Cerebellar cortex (tissue), 1 donor: ENCODE measurements around the gene TOP2A.
A peak's percentile ranks its signal among the peaks of the same experiment; 100 is the strongest.

Source experiments
- DNase-seq: peaks from one replicate; pipeline ENCODE4 v3.0.0-alpha.2; 2015; ENCODE audit warnings: low spot score

Gene TOP2A

DNA sequence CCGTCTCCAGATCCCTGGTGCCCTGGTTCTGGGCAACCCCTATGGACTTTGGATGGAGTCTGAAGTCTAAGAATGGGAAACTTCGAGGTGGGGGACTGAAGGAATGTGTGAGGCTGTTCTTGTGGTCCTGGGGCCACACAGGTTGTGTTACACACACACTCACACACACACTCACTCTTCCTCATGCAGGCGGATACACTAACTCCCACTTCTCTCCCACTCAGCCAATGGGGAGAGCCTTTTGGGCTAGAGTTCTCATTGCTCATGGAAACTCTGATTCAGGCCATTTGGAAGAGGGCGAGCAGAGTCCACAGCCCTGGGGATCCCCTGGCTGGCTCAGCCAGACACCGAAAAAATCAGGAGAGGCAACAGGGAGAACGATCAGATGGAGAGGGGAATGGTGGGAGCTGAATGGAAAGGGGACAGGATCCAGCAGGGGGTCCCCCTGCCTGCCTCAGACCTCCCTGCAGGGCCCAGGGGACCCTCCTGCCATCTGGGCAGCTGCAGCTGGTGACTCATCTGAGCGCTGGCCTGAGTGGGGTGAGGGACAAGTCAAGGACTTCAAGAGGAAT lies 34.6 kb upstream of the TOP2A start:
- DNase-seq: no peak

- no peak for DNase-seq
Observed at GRCh38 chr17:40451420-40451819, 33.7 kb upstream of the TOP2A start.

- DNase-seq: peak; percentile 37
Observed at GRCh38 chr17:40450175-40450574, 32.5 kb upstream of the TOP2A start.

- DNase-seq: no peak
Observed at GRCh38 chr17:40448639-40449261, 31.1 kb upstream of the TOP2A start.

DNA sequence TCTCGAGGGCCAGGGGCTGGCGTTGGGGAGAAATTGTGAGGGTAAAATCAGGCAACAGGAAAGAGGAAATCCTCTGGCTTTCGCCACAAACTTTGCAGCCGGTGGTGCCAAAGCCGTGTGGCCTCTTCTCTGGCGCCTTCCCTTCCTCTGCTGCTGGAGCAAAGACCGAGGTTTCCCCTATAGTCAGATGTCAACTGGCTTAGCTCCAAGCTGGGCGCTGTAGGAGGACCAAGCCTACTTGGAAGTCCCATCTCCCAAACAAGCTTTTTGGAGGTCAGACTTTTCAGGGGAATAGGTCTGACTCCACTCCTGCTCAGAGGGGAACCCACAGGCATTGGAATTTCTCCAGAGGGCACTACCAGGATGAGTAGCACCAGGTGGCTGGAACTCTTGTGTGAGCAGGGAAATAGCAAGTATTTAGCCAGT lies 30.5 kb upstream of the TOP2A start:
- DNase-seq: no peak

- no peak for DNase-seq
Observed at GRCh38 chr17:40447806-40448205, 30.1 kb upstream of the TOP2A start.

GRCh38 chr17:40447148-40447644 lies 29.5 kb upstream of the TOP2A start:
- no peak for DNase-seq

DNA sequence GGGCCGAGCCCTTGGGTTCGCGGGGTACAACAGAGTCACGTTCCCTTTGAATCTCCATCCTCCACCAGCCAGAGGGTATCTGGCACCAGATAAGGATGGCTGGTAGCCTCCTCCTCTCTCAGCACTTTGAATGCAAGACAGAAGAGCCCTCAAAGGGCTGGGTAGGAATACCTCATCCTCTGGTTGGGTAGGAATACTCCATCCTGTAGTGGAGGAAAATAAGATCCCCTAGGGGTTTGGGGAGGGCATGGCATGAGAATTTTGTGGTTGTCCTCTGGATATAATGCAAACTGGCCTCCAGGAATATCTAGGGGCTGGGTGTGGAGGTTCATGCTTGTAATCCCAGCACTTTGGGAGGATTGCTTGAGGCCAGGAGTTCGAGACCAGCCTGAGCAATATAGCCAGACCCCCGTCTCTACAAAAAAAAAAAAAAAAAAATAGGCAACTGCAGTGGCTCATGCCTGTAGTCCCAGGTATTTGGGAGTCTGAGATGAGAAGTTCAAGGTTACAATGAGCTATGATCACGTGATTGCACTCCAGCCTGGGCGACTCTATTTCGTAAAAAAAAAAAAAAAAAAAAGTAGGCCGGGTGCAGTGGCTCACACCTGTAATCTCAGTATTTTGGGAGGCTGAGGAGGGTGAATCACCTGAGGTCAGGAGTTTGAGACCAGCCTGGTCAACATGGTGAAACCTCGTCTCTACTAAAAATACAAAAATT lies 28.2 kb upstream of the TOP2A start:
- no peak for DNase-seq

DNA sequence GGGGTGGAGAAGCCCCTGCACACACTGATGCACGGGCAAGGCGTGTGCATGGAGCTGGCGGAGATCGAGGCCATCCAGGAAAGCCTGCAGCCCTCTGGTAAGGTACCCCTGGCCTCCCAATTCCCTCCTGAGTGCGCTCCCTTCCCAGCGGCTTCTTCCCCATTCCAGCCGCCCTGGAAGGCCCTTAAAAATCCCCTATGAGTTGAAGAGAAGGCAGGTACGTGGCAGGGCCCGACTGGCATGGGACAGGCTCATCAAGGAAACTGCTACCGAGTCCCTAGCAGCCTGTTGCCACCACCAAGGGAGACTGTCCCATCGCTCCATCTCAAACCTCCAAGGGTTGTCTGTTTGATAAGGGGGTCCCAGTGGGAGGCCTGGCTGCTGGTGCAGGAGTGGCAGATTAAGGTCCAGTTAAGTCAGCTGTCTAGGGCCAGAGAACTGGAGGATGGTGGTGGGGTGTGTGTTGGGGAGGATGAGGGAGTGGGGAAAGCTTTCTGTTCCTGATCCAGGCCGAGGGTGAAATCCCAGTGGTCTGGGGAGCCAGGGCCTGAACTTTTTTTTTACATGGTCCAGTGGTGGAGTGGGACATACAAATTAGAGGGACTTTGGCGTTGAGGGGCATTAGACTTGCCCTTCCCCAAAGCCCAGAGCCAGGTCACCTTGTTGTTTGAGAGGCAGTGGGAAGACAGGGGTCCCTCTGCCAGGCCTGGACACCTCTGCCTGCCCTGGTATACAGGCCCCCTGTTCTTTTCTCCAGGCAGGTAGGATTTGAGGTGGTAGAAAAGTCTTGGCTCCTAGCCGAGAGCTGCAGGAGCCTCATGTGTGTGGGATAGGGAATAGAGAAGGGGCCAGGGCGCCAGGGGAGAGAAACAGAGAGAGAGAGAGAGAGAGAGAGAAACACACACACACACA lies 26.5 kb upstream of the TOP2A start:
- no peak for DNase-seq

- peak; percentile 64 for DNase-seq
Observed at GRCh38 chr17:40443196-40443987, 25.7 kb upstream of the TOP2A start, which contains the start of gene IGFBP4. IGFBP4 (plus strand) TSS chr17:40443450; CDS start chr17:40443736, 286 bp downstream.

DNA sequence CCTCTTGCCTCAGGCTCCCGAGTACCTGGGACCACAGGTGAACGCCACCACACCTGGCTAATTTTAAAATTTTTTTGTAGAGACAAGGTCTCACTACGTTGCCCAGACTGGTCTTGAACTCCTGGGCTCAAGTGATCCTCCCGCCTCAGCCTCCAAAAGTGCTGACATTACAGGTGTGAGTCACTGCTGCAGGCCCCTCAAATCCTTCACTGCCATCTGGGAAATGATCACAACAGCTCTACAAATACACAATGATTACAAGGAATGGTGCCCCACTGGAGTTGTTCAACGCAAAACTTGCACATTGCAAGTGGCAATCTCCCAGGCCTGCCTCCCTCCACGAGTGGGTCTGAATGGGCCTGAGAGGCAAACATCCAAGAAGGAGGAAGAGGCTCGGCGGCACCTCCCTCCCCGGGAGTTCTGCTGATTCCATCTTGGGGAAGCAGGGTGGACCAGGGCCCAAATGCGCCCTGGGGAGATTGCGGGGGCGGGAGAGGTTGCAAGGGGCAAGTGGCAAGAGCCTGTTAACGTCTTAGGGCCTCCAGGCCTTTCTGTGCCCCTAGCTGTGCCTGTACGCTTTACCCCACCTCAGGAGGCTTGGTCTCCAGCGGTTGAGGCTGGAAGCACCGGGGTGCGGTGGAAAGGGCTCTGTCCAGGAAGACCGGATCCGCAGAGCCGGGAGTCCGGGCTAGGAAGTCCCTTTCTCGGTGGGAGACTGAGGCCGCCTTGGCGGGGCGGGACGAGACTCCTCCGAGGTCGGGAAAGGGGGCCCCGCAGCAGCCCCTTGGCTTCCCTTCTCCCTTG lies 24.9 kb upstream of the TOP2A start:
- no peak for DNase-seq

GRCh38 chr17:40440166-40440565 lies 22.5 kb upstream of the TOP2A start:
- DNase-seq: no peak

GRCh38 chr17:40437095-40437732 lies 19.5 kb upstream of the TOP2A start:
- no peak for DNase-seq

DNA sequence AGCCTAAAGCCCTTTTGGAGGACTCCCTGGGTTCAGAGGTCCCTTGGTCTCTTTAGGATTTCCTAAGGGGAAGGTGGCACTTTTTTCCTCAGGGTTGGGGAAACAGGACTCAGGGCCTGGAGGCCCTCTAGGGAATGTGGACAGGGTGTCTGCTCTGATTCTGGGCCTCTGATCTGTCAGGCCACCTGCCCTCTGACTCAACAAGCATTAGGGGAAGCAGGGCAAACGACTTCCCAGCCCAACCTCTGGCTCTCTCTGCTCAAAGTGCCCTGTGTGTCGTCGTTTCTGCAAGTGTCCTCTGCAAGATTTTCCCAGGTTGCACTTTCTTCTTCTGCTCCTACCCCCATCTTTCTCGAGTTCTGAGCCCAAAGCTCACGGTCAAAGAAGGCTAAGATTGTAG lies 18.9 kb upstream of the TOP2A start:
- DNase-seq: no peak

GRCh38 chr17:40433551-40434415 lies 16.1 kb upstream of the TOP2A start:
- peak; percentile 70 for DNase-seq

GRCh38 chr17:40432864-40433528 lies 15.3 kb upstream of the TOP2A start:
- peak; percentile 21 for DNase-seq

- DNase-seq: no peak
Observed at GRCh38 chr17:40431231-40431602, 13.5 kb upstream of the TOP2A start.
